CD4-positive, alpha-beta T cell treated with Interleukin-17A for 4 hours (primary cell): Measurements from ENCODE around the gene PIAS1.

Experiments
- DNase-seq: peaks from one replicate; pipeline ENCODE4 v3.0.0-alpha.2; 2020; ENCODE audit warnings: mixed read lengths

PIAS1 gene

DNA sequence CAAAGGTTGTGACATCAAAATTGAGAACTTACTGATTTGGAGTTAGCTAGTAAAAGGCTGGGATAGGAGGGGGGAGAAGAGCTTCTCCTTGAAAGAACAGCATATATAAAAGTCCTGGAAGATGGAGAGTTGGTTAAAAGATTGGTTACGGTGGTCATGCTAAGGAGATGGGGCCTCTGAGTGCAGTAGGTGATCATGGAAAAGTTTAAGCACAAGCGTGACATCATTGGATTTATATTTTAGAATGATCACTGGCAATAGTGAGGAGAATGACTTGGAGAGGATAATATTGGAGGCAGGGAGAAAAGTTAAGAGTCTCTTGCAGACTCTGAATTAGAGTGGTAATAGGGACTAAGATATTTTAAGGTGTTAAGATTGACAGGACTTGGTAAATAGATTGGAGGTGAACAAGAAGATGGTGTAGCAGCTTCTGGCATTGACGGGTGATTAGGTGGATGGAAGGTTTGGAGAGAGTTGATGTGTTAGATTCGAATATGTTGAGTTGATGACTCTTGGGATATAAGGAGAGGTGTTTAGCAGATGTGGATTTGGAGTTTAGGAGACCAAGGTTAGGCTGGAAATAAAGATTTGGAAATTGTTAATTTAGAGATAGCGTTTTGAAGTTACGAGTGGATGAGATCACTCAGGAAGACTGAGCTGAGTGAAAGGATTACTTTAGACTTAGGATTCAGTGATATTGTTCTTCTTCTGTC lies 19.6 kb downstream of the PIAS1 start:
- no peak for DNase-seq

DNA sequence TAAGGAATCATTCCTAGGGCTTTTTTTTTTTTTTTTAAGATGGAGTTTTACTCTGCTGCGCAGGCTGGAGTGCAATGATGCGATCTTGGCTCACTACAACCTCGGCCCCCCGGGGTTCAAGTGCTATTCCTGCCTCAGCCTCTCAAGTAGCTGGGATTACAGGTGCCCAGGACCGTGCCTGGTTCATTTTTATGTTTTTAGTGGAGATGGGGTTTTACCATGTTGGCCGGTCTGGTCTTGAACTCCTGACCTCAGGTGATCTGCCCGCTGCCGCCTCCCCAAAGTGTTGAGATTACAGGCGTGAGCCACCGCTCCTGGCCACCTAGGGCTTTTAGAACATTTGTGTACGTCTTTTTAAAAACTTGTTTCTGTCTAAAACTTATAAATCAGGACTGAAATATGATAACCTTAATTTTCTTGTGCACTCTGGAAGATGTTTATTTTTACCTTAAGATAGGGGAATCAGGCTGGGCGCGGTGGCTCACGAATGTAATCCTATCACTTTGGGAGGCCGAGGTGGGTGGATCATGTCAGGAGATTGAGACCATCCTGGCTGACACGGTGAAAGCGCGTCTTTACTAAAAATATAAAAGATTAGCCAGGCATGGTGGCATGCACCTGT lies 21.8 kb downstream of the PIAS1 start:
- DNase-seq: no peak

DNA sequence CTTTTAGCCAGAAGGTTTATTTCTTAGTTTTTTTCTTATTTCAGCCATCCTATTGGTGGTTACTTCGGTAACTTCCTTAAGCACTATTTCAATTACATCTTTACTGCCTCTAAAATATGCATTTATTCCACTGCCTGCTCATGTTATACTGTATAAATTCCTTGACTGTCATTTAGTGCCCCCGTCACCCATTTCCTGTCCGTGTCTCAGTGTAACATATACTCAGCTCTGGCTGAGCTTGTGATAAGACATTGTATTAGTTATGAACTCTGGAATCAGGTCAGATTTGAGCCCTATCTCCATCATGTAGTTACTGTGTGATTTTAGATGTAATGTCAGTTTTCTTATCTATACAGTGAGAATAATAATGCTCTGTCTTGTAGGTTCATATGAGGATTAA lies 24.2 kb downstream of the PIAS1 start:
- DNase-seq: no peak

DNA sequence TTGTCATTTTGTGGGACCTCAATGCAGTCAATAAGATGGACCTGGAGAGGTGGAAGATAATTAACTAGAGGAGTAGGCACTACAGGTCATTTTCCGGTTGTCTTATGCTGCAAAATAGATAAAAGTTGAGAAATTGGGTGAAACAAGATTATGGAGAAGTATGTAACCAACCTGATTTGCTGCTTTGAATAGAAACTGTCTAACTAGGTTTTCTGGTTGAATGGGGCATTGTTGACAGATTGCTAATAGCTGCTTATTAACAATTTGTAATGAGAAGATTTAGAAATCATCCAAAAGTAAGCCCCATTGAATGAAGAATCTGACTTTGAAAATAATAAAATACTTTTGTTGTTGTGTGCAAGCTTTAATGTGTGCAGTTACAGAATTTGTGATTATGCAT lies 26.2 kb downstream of the PIAS1 start:
- DNase-seq: no peak

DNA sequence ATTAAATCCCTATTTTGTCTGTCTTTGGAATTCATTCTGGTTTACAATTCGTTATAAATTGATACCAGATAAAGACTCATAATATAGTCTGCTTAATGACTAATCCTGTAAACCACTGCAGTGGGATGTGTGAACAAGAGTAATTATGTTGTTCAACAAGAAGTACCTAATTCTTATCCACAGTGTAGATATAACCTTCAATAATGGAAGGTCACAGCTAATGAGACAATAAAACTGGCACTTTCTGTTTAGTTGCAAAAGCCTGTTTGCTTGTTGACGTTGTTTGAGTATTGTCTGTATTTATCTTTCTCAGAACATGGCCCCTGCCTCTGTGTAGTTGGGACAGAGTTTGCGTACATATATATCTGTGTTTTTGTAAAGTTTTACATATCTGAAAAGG lies 26.7 kb downstream of the PIAS1 start:
- no peak for DNase-seq

DNA sequence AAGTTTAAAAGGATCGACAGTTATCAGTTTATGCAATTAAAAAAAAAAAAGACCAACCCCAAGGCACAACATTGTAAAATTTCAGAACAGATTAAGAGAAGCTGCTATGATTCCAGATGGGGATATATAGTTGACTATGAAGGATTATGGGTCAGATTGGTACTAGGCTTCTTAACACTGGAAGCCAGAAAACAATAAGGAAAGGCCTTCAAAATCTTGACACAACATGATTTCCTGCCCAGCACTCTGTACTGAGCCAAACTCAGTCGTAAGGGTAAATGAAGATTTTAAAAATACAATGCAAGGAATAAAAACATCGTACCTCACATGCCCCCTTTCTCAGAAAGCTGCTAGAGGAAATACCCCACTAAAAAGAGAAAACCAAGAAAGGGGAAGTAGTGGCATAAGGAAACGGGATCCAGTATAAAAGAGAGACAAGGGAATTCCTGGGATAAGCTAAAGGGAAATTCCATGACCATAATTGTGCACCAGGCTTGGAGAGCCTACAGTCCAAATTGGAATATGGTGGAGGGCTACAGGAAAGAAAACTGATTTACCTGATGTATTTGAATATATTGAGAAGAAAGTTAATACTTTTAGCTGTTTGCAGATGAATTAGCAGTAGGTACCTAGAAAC lies 27.9 kb downstream of the PIAS1 start:
- no peak for DNase-seq

DNA sequence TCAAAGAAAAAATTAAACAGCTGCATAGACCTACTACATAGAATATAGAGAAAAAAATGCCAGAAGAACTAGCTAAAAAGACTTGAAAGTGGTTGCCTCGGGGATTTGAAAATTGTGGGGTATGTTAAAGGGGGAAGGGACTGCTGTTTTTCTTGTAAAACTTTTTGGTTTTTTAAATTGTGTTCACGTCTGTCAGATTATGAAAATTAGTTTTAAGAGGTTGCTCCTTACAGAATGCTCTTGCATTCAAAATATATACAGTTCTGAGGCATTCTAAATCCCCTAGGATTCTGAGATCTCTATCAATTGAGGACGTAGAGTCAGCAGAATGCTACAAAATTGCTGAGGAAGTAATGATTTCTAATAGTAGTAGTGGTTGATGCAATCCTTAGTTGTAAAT lies 28.6 kb downstream of the PIAS1 start:
- DNase-seq: no peak

GRCh38 chr15:68083463-68083862 lies 29.3 kb downstream of the PIAS1 start:
- DNase-seq: no peak

DNA sequence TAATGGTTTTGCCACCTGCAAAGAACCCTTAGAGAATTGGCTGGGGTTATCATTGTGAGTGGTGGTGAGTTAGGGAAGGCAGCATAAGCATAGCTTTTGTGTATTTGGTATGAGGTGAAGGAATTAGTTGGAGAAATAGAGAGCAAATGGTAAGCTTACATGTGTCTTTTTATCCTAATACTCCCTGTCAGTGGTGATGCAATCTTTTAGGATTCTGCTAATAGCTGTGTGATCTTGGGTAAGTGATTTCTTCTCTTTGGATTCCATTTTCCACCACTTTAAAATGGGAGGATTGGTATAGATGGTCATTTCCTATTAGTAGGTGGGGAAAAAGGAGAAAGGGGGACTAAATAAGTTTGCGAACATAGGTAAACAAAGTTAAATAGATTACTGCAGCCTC lies 30.9 kb downstream of the PIAS1 start:
- DNase-seq: no peak

DNA sequence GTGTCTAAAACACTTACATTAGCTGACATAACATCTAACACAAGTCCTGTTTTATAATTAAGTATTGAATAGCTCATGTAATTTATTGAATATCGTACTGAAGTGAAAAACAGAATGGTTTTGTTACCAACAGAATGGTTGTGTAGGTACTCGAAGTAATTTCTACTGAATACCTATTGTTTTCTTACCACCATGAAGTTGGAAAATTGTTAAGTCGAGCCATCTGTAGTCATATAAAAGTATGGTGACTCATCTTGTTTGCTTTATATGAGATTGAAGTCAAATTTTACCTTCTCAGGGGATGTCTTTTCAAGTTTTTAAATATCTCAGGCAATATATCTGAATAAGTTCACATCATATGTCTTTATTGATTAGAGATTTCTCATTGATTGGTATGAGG lies 37.6 kb downstream of the PIAS1 start:
- DNase-seq: no peak

DNA sequence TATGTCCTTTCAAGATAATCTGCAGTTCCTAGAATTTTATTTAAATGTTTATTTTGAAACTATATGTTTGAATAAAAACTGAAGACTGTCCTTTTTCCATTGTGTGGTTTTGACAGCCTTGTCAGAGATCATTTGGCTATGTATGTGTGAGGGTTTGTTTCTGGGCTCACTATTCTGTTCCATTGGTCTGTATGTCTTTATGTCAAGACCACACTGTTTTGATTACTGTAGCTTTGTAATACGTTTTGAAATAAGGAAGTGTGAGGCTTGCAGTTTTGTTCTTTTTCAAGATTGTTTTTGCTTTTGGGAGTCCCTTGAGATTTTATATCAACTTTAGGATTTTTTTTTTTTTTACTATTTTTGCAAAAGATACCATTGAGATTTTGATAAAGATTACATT lies 42.0 kb downstream of the PIAS1 start:
- no peak for DNase-seq

DNA sequence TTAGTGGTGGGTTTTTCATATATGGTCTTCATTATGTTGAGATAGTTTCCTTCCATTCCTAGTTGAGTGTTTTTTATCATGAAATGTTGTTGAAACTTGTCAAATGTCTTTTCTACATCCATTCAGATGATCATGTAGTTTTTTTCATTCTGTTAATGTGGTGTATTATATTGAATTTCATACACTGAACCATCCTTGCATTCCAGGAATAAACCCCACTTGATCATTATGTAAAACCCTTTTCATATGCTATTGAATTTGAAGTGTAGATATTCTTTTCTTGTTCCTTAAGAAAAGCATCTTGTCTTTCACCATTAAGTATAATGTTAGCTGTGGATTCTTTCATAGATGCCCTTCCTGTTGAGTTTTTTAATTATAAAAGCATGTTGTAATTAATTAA lies 42.9 kb downstream of the PIAS1 start:
- DNase-seq: no peak

DNA sequence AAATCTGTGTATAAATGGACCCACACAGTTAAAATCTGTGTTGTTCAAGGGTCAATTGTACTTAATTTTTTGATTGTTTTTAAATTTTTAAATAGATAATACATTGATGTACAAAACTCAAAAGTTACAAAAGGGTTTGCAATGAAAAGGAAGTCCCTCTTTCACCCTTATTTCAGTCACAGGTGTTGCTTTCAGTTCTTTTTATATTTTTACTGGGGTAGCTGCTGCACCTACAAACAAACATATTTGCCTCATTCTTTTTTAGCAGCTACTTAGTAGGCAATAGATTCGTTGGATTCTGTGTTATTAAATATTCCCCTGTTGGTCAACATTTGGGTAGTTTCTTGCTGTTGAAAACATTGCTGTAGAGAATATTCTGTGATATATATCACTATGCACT lies 44.4 kb downstream of the PIAS1 start:
- DNase-seq: no peak

GRCh38 chr15:68100194-68100593 lies 46.1 kb downstream of the PIAS1 start:
- no peak for DNase-seq

DNA sequence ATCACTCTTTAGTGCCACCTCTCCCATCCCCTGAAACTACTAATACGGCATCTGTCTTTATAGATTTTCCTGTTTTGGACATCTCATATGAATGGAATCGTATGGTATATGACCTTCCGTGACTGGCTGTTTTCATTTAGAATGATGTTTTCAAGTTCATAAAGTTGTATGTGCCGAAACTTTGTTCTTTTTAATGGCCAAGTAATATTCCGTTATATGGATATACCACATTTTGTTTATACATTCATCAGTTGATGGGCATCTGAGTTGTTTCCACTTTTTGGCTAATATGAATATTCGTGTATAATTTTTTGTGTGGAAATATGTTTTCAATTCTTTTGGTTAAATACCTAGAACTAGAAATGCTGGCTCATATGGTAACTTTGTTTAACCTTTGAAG lies 49.5 kb downstream of the PIAS1 start:
- DNase-seq: no peak

DNA sequence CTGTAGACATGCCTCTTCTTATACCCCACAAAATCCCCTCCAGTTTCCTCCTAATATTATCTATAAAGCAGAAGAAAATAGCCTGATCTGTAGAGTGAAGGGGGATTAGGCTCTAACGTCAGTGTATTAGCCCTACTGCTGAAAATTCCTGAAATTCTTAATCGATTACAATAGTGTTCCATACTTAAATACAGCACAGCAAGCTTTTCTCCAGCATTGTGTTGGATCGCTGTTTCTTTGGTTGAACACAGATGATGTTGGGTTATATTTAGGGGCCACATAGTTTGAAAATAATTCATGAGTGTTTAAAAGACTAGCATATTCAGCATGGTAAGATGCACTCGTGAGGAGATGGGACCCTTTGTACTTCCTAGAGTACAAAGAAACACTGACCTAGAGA lies 52.5 kb downstream of the PIAS1 start:
- no peak for DNase-seq

DNA sequence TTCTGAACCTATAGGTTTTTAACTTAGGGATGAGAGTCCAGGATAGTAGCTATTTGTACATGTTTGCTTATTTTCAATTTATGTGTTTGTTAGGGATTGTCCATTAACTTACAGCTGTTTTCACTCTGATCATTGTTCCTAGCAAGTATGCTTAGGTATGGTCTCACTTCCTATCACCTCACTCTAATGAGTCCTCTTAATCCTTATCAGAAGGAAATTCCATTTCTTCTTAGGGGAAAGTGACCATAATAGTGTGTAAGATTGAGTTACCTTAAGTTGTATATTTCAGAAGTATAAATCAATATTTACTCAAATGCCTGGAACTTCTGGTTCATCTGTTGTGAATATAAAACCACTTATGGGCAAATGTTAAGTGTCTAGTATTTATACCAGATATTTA lies 53.0 kb downstream of the PIAS1 start:
- no peak for DNase-seq

DNA sequence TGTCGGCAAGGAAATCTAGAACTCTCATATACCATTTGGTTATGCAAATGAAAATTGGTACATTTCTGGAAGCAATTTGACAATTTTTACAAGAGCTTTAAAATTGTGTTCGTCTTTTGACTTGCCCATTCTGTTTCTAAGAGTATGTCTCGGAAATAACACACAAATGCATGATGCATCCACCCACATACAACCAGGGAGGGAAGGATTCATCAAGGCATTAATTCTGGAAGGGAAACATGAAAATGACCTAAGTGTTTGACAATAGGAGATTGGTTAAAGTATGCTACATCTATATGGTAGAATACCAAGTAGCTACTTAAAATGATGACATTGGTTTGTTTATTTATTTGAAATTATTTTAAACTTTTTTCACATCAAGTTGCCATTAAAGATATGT lies 58.6 kb downstream of the PIAS1 start:
- DNase-seq: no peak

- no peak for DNase-seq
Observed at GRCh38 chr15:68113273-68113672, 59.2 kb downstream of the PIAS1 start.

DNA sequence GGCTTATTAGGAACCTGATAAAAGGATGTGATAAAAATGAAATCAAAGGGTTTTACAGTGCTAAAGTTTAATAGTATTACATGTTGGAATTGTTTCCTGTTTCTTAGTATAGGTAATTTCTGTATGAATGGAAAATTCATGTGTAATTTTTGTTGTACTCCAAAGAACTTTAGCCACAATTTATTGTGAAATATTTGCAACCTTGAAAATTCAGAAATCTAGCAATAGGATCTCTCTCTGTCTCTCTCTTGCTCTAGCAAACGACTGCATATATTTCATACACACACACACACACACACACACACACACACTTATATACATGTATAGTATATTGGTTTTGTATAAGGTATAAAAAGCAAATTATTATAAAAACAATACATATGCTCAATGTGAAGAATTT lies 59.6 kb downstream of the PIAS1 start:
- no peak for DNase-seq

- no peak for DNase-seq
Observed at GRCh38 chr15:68114356-68114755, 60.2 kb downstream of the PIAS1 start.

DNA sequence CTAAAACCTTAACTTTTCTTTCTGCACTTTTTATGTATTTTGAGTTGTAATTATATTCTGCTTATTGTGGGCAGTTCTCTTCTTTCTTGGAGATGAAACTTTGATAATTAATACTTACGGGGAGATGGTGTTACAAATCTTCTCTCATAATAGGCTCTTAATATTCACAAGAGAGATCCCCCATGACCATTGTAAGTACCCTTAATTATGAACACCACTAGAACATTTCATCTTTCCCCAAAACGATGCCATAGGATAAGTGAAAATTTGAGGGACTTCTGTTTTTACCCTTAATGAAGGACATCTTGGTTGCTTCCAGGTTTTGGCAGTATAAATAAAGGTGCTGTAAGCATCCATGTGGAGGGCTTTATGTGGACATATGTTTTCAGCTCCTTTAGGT lies 60.7 kb downstream of the PIAS1 start:
- no peak for DNase-seq

GRCh38 chr15:68124700-68125099 lies 70.6 kb downstream of the PIAS1 start:
- DNase-seq: no peak

DNA sequence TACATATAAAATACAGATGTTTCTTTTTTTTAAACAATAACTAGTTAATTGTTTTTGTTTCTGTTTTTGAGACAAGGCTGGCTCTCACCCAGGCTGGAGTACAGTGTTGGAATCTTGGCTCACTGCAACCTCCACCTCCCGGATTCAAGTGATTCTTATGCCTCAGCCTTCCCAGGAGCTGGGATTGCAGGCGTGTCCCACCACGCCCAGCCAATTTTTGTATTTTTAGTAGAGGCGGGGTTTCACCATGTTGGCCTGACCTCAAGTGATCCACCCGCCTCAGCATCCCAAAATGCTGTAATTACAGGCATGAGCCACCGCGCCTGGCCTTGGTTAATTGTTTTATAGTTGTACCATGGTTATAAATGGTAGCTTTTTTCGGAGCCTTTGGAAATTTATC lies 72.3 kb downstream of the PIAS1 start:
- no peak for DNase-seq

- DNase-seq: no peak
Observed at GRCh38 chr15:68129072-68129471, 75.0 kb downstream of the PIAS1 start.
